A204.1 (cell line): ENCODE results near the gene NLE1.

Source experiments
- FAIRE-seq: peaks from 2 replicates; lab custom pipeline; 2012; peaks lifted over from hg19 to GRCh38; lab: Jason Lieb, UNC

NLE1 gene

DNA sequence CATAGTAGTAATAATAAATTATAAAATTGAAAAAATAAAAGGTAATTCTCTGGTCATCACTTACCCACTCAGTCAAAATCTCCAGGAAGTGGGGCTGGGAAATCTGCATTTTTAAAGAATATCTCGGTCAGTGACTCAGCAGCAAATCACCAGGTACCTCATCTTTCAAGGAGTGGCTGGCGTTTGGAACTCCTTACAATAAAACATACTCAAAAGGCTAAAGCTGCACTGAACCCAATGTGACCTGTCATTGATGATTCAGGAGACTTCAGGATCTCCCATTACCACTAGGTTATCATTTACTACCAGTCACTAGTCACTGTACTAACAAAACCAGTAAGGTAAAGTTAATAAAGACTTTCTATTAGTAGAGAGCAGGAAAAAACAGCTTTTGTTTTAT, 57.1 kb downstream of the NLE1 start:
- FAIRE-seq, result no peak

DNA sequence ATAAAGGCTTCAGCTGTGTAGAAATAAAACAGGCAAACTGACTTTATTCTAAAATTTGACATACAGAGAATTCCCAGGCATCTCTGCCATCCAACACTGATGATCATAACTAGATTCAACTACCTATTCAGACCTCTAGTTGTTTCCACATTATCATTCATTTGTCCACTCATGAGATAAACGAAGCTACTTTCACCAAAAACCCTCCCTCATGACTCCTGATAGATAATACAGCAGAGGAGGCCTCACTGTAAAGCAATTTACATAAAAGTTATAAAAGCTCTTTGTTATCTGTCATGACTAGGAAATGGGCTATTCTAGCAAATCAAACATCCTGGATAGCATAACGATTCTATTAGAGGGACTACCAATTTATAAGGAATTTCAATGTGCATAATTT, 59.0 kb downstream of the NLE1 start:
- no peak for FAIRE-seq

DNA sequence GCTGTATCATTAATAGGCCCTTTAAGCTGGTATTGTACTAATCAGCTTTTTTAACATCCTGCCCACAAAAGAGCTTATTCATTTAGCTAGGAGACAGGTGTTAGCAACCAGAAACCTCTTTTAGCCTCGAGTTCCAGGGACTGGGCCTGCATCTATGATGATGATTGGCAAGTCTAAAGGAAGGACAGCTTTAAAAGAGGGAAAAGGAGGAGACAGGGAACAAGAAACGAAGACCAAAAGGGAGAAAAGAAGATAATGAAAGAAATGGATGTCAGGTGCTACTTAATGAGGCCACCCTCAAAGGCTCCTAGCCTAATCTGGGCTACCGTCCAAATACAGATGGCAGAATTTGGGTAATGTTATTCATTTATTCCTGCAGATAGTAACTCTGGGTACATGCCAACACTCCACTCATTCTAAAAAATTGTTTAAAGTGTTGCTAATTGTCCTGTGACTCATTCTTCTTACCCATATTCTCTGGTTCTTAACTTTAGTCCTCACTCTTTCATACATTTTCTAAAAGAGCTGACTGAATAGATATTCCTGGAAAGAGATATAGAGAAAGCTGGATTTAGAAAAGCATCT, 59.9 kb downstream of the NLE1 start:
- no peak for FAIRE-seq

DNA sequence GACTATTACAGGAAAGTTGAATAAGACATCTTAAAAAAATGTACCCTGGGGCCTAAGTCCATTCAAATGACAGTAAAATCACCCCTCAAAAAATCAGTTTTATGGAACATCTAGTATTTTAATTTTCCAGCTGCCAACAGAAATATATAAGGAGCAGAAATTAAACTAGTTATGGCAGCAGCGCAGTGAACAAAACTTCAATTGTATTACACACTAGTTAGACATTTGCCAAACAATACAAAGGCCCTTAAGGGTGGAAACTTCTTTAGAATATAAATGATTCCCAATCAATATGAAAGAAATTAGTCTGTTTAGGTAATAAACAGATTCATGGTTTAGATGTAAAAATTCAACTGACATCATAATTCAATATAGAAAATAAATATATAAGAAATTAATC, 60.5 kb downstream of the NLE1 start:
- FAIRE-seq, result no peak

DNA sequence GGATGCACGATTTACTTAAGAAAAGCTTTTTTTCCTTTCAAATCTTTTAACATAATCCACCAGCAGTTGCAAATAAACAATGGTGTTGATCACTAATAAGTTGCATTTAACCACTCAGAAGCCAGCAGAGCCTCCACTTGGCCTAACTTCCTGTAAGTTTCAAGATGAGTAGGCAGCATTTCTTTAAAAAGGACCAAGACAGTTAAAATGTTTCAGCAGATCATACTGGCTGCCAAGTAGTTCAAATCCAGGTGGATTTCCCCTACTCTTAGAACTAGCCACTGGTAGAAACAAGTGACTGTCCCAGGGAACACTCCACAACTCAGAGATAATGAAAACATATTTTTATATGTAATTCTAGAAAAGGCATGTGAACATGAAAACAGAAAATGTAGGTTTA, 61.6 kb downstream of the NLE1 start:
- FAIRE-seq, result no peak

DNA sequence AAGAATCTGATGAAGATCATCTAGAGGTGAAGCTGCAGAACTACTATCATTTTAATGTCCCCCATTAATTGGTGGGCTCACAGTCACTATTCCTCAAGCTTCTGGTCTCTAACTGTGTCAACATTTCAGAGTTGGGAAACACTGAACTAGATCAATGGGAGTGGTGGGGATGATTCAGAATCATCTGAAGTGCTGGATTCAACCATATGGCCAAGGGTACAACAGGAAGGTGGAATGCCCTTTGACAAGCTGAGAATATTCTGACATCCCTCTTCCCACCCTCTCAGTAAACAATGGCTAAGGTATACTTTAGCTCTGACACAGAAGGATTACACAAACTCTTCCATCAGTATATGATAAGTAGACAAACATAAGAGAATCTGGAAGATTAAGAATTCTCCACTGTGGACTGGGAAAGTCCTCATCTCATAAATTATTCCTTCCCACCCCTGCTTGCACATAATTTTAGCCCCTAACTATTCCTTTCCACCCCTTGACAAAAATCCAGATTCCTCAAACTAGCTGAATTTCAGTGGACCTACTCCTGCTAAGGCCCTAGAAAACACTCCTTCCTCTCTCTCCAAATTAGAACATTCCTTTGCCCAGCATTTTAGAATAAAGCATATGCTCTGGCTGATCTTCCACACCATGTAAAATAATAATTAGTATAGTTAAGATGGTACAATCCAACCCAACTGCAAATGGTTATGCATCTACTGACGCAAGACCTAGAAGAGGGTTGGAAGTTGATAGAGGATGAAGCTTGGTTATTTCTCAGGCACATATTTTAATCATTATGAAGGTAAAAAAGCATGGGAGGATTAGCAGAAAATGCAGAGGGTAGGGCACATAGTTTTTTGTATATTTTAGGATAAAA, 62.3 kb downstream of the NLE1 start:
- no peak for FAIRE-seq
